HUES48 (cell line): ENCODE results near the gene IWS1.

Experiments used
- H3K27ac ChIP-seq: one replicate; pipeline ENCODE4 v1.7.0; 2013; ENCODE audit warnings: low read depth, low read length, inconsistent platforms
- H3K27me3 ChIP-seq: 2 replicates; pipeline ENCODE4 v1.6.1; 2013; ENCODE audit warnings: mild to moderate bottlenecking, low read length; ENCODE audit not compliant: control insufficient read depth, insufficient read depth
- H3K36me3 ChIP-seq: 2 replicates; pipeline ENCODE4 v1.6.1; 2013; ENCODE audit warnings: low read length; ENCODE audit not compliant: control insufficient read depth, insufficient read depth
- H3K4me1 ChIP-seq: 2 replicates; pipeline ENCODE4 v1.6.1; 2013; ENCODE audit warnings: mild to moderate bottlenecking, low read length; ENCODE audit not compliant: control insufficient read depth, insufficient read depth
- H3K4me3 ChIP-seq: 2 replicates; pipeline ENCODE4 v1.5.1; 2013; ENCODE audit warnings: mild to moderate bottlenecking, low read depth, low read length
- H3K9ac ChIP-seq: 2 replicates; pipeline ENCODE4 v1.6.1; 2013; ENCODE audit warnings: mild to moderate bottlenecking, low read depth, low read length, moderate library complexity
- H3K9me3 ChIP-seq: 2 replicates; pipeline ENCODE4 v1.6.1; 2013; ENCODE audit warnings: low read length; ENCODE audit not compliant: control insufficient read depth, insufficient read depth

IWS1 gene

DNA sequence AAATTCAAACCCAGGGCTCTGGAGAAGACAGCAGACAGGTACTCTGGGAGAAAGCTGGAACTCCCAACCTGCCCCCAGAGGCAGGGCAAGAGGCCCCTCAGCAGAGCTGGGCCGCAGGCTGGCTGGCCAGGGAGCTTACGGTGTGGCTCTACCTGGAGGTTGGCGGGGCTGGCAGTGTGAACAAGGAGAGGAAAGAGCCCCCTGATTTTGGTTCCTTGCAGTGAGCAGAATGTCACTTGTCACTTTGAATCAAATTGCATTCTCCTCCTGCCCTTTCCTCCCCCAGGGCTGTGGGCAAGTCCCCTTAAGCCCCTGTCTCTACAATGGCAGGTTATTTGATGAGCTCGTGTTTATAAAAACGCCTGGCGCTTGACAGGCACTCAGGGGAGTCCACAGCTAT is 41.8 kb upstream of the IWS1 start:
- H3K4me3 ChIP-seq, result no peak overlapping the region
- no peaks in the 10 kb centered on the region for H3K9me3 ChIP-seq
- H3K27me3 ChIP-seq, result no peaks in the 10 kb centered on the region
- no peak overlapping the region for H3K27ac ChIP-seq
- H3K36me3 ChIP-seq, result no peaks in the 10 kb centered on the region
- peaks cover 7% of the 10 kb centered on the region; the same call in 1 of the 2 replicates for H3K4me1 ChIP-seq
- no peak overlapping the region for H3K9ac ChIP-seq

DNA sequence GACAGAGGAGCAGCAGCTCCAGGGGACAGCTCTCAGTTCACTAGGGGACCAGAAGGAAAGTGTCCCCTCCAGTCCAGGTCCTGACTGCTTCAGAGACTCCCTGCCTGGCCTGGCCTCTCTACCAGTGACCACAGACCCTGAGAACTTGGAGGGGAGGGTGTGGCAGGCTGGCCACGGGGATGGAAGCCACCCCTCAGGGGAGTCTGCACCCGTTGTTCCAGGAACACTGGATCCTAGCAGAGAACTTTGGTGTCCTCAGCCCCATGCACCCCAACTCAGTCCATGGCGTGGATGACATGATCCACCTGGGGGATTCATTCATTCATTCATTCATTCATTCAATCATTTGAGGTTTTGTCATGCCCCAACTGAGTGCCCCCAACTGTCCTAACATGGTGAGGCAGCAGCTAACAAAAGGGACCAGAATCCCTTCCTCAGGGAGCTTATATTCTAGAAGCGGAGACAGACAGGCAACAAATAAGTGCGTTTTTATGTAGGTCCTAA is 41.1 kb upstream of the IWS1 start:
- H3K27me3 ChIP-seq, result no peaks in the 10 kb centered on the region

DNA sequence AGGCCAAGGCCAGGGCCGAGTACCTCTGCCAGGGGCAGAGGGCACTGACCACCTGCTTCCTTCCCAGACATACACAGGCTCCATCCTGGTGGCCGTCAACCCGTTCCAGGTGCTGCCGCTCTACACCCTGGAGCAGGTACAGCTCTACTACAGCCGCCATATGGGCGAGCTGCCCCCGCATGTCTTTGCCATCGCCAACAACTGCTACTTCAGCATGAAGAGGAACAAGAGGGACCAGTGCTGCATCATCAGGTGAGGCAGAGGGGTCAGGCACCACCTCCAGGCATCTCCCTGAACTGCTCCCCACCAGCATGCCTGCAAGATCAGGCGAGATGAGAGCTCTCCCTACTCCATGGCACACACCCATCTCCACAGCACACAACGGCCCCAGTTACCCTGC is 40.3 kb upstream of the IWS1 start:
- H3K4me1 ChIP-seq, result peaks cover 7% of the 10 kb centered on the region; the same call in 1 of the 2 replicates
- no peak overlapping the region for H3K27ac ChIP-seq
- no peak overlapping the region for H3K4me3 ChIP-seq
- no peaks in the 10 kb centered on the region for H3K27me3 ChIP-seq
- H3K9me3 ChIP-seq, result no peaks in the 10 kb centered on the region
- no peaks in the 10 kb centered on the region for H3K36me3 ChIP-seq
- no peak overlapping the region for H3K9ac ChIP-seq

More for the DNA sequence above, 41.1 kb upstream of the IWS1 start:
- no peaks in the 10 kb centered on the region for H3K9me3 ChIP-seq
- H3K4me1 ChIP-seq, result peaks cover 7% of the 10 kb centered on the region; the same call in 1 of the 2 replicates
- H3K9ac ChIP-seq, result no peak overlapping the region
- no peaks in the 10 kb centered on the region for H3K36me3 ChIP-seq
- no peak overlapping the region for H3K27ac ChIP-seq
- H3K4me3 ChIP-seq, result no peak overlapping the region

DNA sequence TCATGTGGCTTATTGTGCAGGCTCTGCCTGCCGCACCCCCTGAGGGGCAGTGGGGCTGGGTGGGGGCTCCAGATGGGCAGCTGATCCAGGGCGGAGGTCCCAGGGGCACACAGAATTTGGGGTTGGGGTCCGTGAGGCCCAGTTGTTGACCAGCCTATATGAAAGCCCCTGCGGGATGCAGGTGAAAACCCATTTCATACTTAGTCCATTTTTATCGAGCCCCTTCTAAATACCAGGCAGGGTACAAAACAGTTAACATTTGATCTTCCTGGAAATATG is 39.8 kb upstream of the IWS1 start:
- no peaks in the 10 kb centered on the region for H3K9me3 ChIP-seq
- no peaks in the 10 kb centered on the region for H3K27me3 ChIP-seq
- H3K4me3 ChIP-seq, result no peak overlapping the region
- H3K4me1 ChIP-seq, result peaks cover 7% of the 10 kb centered on the region; the same call in 1 of the 2 replicates
- no peak overlapping the region for H3K9ac ChIP-seq
- no peaks in the 10 kb centered on the region for H3K36me3 ChIP-seq
- H3K27ac ChIP-seq, result no peak overlapping the region

DNA sequence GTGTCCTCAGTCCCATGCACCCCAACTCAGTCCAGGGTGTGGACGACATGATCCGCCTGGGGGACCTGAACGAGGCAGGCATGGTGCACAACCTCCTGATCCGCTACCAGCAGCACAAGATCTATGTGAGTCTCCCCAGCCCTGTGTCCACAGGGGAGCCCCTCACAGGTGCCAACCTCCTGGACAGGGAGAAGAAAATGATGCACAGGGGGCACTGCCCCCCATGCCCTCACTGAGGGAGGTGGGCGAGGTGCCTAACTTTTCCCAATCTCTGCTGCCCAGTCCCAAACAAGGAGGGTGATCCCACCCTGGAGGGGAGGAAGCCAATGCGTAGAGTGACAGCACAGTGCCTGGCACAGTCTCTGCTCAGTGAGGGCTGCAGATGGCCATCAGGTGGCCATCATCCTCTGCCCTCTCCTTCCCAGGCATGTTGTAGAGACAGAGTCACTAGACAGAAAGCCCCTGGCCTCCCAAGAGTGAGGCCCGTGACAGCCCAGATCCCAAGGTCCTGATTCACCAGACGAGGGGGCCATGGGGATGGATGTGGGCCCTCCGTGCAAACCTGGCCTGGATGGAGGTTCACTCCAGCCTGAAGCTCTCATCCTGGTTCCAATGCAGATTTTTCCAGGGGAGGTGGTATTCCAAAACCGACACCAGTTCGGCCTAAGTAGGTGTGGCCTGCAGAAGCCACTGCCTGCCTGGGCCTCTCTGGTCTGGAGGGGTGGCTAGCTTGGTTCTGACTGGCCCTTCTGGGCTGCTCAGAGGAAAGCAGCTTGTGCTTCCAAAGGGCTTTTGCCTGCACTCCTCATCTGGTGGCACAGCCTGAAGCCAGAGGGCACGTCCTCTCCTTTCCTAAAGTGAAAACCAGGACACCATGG is 39.2 kb upstream of the IWS1 start:
- Histone ChIP-seq H3K36me3 (no peaks in the 10 kb centered on the region), H3K27ac (no peak overlapping the region), H3K27me3 (no peaks in the 10 kb centered on the region), H3K9ac (no peak overlapping the region), H3K4me3 (no peak overlapping the region), H3K4me1 (0 out of 2 replicates have a peak, but pooled peaks cover under 1% of the 10 kb centered on the region), H3K9me3 (no peaks in the 10 kb centered on the region)

DNA sequence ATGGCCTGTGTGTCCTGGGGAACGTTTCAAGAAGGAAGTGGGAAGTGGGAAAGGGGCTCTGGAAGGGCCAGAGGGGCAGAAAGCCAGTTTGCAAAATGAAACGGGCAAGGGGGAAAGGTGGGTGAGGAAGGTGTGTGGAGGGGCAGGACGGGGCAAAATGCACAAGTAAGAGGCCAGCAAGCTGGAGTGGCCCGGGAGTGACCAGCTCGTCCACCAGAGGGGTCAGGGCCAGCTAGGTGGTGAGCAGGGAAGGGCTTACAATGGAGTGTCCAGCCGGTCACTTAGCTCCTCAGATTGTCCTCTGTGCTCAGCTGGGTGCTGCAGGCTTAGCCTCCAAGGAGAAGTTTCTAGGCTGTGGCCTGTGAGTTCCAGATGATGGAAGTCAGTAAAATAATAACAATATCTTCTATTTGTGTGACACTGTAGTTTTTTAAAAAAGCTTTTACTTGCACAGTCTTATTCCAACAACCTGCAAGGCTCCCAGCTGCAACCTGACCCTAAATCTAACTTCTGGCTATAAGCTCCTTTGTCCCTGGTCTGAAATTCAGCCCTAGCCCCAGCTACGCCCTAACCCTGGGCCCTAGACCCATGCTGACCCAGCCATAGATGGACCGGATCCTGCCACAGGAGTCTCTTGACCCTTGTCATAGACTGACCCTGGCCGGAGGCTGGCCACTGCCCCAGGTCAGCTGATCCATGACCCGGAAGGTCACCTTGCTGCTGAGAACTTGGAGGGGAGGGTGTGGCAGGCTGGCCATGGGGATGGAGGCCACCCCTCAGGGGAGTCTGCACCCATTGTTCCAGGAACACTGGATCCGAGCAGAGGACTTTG is 38.4 kb upstream of the IWS1 start:
- Histone ChIP-seq H3K36me3 (no peaks in the 10 kb centered on the region), H3K9ac (no peak overlapping the region), H3K27me3 (no peaks in the 10 kb centered on the region), H3K4me1 (peaks cover 2% of the 10 kb centered on the region; the same call in 1 of the 2 replicates), H3K27ac (no peak overlapping the region), H3K4me3 (no peak overlapping the region), H3K9me3 (no peaks in the 10 kb centered on the region)

DNA sequence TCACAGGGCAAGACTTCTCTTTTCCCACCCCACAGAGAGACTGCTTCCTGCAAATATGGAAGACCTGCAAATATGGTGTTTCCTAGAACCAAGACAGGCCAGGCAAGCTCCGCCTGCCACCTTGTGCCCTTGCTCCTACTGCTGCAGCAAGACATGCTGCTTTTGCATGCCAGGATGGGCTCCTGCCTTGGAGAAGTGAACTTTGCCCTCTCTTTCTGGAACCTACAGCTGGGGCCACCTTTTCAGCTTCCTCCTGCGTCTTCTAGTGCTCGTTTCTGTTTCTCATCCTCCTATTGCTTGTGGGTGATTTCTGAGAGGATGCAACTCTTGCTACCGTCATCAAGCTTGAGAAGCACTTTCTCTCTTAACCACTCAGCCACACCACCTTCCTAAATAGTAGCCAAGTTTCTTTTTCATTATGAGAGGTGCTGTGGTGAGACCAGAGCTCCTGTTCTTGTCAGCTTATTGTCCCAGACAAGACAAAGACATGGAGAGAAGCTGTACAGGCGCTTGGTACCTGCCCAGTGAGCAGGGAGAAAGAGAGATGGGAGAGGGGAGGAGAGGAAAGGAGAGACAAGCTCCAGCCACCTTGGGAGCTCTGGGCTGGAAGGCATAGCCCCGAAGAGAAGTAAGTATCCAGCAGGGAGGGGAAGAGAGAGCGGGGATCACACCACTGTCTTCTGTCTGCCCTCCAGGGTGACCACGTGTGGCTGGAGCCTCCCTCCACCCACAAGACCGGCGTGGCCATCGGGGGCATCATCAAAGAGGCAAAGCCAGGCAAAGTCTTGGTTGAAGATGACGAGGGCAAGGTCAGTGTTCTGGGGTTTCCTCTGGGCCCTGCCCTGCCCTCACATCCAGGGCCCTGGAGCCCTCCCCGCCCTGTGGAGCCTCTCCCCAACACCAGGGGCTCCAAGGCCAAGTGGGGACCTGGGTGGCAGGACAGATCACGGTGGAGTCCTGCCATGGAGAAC is 37.5 kb upstream of the IWS1 start:
- Histone ChIP-seq H3K9me3 (no peaks in the 10 kb centered on the region), H3K4me3 (no peak overlapping the region), H3K27me3 (no peaks in the 10 kb centered on the region), H3K4me1 (peaks cover 3% of the 10 kb centered on the region; the same call in 1 of the 2 replicates), H3K27ac (no peak overlapping the region), H3K9ac (no peak overlapping the region), H3K36me3 (no peaks in the 10 kb centered on the region)

DNA sequence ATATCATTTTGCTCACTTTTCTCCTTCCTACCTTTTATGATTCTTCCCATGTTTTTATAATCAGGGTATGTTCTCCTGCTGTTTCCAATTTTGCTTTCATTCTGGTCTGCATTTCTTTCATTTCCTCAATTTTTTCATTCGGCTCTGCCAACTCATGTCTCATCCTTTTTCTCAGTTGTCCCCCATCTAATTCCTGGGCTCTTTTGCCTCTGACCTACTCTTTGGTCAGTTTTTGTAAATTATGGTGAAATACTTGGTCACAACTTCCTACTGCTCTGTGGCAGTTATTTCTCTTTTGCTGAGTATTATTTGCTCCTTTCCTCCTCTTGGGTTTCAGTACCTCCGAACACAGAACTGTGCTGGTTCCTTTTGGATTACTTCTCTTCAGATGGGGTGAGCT is 36.6 kb upstream of the IWS1 start:
- Histone ChIP-seq H3K36me3 (no peaks in the 10 kb centered on the region), H3K27me3 (no peaks in the 10 kb centered on the region), H3K27ac (no peak overlapping the region), H3K4me1 (peaks cover 3% of the 10 kb centered on the region; the same call in 1 of the 2 replicates), H3K4me3 (no peak overlapping the region), H3K9me3 (no peaks in the 10 kb centered on the region), H3K9ac (no peak overlapping the region)

DNA sequence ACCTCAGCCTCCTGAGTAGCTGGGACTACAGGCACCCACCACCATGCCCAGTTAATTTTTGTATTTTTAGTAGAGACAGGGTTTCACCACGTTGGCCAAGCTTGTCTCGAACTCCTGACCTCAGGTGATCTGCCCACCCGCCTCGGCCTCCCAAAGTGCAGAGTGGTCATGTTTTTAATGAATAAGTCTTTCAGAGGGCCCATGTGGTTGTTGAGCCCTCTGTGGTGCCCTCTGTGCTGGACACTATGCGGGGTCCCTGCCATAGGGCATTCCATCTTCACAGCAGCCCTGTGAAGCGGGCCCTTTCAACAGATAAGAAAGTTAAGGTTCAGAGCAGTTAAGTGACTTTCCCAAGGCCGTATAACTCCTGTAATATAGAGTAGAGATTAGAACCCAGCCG is 35.1 kb upstream of the IWS1 start:
- Histone ChIP-seq H3K27ac (no peak overlapping the region), H3K4me1 (peaks cover 3% of the 10 kb centered on the region; the same call in 1 of the 2 replicates), H3K36me3 (no peaks in the 10 kb centered on the region), H3K4me3 (no peak overlapping the region), H3K27me3 (no peaks in the 10 kb centered on the region), H3K9me3 (no peaks in the 10 kb centered on the region), H3K9ac (no peak overlapping the region)

DNA sequence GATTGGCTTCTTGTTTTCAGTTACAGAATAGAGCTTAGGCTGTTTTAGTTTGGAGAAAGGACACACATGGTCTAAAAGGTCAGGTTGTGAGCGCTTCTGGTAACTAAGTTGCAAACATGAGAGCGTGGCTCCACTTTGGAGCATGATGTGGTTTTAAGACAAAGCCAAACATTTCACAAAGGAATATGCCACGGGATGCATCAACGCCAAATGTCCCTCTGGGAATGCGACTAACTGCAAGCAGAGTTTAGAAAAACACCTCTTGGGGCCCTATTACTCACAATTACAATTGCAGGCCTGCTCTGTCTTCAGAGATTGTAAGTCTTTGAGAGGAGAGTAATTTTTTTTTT is 34.6 kb upstream of the IWS1 start:
- Histone ChIP-seq H3K9me3 (no peaks in the 10 kb centered on the region), H3K27ac (no peak overlapping the region), H3K36me3 (no peaks in the 10 kb centered on the region), H3K27me3 (no peaks in the 10 kb centered on the region), H3K4me1 (peaks cover 3% of the 10 kb centered on the region; the same call in 1 of the 2 replicates), H3K4me3 (no peak overlapping the region), H3K9ac (no peak overlapping the region)
